PFSK-1 (cell line): ENCODE data around the gene KRTCAP2.

Experiments
- FOXP2 ChIP-seq: optimal IDR thresholded peaks from 2 replicates; pipeline ENCODE3; 2011; ENCODE audit warnings: borderline replicate concordance, control low read depth, inconsistent platforms; ENCODE audit not compliant: insufficient read depth; ENCODE audit errors: extremely low read length, extremely low read depth
- POLR2AphosphoS5 ChIP-seq: IDR thresholded peaks from 2 replicates; pipeline ENCODE4 v1.6.1; 2012; ENCODE audit warnings: low read depth, mild to moderate bottlenecking, control low read depth, low read length, moderate library complexity
- SIN3A ChIP-seq: IDR thresholded peaks from 2 replicates; pipeline ENCODE4 v1.6.1; 2012; ENCODE audit warnings: mild to moderate bottlenecking, low read length, moderate library complexity, borderline replicate concordance; ENCODE audit not compliant: insufficient read depth
- TAF1 ChIP-seq: IDR thresholded peaks from 2 replicates; pipeline ENCODE4 v1.6.1; 2012; ENCODE audit warnings: low read length, control low read depth, borderline replicate concordance; ENCODE audit not compliant: insufficient read depth
- TF ChIP-seq, protein P1 (sequence below), 2 experiments: IDR thresholded peaks; 2 replicates each; pipeline versions ENCODE4 v1.6.1 to v1.8.0; 2011 to 2012; ENCODE audit warnings: low read depth in 2 of 2, low read length in 2 of 2, control low read depth in 1 of 2, inconsistent platforms in 1 of 2, mild to moderate bottlenecking in 1 of 2, moderate library complexity in 1 of 2; ENCODE audit not compliant: insufficient read depth in 1 of 2

The KRTCAP2 gene

DNA sequence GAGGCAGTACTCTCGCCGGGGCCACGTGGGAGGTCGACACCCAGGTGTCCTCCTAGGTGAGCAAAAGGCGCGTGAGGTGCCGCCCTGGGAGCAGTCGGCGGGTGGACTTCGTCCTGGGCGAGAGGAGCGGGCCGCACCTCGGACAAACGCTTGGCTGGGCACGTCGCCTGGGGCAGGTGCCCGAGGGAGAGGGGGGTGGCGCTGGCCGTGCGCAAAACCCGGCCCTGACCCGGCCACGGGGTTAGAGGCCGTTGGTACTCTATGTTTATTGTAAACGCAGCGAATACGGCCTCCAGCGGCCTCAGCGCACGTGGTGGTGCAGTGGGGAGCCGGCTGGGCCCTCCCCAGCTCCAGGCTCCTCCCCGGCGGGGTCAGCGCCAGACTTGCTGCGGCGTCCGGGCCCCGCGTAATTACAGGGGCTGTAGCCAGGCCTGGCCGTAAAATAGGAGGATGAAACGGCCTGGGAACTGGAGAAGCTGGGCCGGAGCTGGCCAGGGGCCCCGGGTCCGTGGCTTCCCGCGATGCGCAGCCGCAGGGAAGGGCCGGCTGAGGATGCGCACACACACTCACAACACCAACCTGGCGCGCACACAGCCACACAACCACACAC is 47.1 kb downstream of the KRTCAP2 start:
- TF ChIP-seq SIN3A (no peak), TAF1 (no peak), FOXP2 (no peak), POLR2AphosphoS5 (no peak)
- TF ChIP-seq, protein P1, sequence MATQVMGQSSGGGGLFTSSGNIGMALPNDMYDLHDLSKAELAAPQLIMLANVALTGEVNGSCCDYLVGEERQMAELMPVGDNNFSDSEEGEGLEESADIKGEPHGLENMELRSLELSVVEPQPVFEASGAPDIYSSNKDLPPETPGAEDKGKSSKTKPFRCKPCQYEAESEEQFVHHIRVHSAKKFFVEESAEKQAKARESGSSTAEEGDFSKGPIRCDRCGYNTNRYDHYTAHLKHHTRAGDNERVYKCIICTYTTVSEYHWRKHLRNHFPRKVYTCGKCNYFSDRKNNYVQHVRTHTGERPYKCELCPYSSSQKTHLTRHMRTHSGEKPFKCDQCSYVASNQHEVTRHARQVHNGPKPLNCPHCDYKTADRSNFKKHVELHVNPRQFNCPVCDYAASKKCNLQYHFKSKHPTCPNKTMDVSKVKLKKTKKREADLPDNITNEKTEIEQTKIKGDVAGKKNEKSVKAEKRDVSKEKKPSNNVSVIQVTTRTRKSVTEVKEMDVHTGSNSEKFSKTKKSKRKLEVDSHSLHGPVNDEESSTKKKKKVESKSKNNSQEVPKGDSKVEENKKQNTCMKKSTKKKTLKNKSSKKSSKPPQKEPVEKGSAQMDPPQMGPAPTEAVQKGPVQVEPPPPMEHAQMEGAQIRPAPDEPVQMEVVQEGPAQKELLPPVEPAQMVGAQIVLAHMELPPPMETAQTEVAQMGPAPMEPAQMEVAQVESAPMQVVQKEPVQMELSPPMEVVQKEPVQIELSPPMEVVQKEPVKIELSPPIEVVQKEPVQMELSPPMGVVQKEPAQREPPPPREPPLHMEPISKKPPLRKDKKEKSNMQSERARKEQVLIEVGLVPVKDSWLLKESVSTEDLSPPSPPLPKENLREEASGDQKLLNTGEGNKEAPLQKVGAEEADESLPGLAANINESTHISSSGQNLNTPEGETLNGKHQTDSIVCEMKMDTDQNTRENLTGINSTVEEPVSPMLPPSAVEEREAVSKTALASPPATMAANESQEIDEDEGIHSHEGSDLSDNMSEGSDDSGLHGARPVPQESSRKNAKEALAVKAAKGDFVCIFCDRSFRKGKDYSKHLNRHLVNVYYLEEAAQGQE (IDR thresholded peaks at IDR 0.05; ENCODE audit: insufficient read depth in 1 of 2, low read depth in 2 of 2, low read length in 2 of 2): no peak

DNA sequence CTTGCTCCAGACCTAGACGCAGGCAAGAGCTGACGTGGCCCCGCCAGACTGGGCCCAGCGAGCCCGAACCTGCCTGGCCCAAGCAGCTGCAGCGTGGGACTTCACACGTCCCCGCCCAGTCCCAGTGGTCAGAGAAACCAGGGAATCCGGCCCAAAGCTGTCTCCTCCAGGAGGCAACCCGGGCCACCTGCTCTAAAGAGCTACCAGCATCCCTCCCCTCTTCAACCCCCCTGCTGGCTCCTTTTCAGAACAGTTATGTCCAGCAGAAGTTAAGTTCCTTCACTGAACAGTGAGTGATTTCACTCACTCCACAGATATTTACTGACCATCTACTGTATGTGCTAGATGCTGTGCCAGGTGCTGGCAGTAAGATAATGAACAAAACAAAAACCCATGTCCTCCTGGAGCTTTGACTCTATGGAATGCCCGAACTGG is 47.6 kb downstream of the KRTCAP2 start:
- no peak for TF ChIP-seq FOXP2
- no peak for TF ChIP-seq SIN3A
- no peak for TF ChIP-seq TAF1
- no peak for TF ChIP-seq POLR2AphosphoS5
- TF ChIP-seq, protein P1 (IDR thresholded peaks at IDR 0.05; ENCODE audit: insufficient read depth in 1 of 2, low read depth in 2 of 2, low read length in 2 of 2): no peak

DNA sequence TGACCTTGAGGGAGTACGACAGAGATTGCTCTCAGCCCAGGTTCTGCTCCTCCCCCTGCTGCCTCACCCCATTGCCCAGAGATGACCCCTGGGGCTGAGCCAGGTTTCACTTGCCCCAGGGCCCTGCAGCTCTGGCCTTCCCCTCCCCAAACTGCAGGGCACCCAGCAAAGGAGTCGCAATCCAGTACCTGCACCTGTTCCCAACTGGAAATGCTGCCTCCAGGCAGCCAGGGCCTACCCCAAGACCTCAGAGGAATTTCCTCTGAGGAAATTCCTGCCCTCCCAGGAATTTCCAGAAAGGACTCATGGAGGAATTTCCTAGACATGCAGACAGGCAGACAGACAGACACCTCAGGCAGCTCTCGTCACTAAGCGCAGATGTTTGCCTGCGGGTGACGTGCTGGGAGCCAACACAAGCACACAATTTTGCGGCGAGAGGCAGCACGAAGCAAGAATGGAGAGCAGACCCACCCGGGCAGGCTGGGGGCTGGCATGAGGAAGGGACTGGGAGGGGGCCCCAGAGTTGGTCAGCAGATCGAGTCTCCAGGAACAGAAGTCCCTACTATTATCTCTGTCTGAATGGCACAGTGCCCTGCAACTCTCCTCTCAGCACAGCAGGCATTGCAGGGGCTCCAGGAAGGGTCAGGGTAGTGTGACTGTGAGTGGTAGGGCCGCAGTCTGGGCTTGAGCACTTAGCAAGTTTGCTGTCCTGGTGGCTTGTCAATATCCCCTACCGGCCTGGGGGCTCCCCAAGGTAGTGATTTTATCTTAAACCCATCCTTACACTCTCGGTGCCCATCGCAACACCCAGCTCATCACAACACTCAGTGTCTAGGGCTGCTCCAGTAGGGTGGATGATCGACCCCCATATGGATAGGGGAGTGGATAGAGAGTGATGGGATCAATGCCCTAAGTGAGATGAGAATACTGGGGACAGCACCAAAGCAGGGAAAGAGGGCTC is 48.3 kb downstream of the KRTCAP2 start:
- TF ChIP-seq FOXP2: no peak
- TF ChIP-seq POLR2AphosphoS5: no peak
- TF ChIP-seq, protein P1 (IDR thresholded peaks at IDR 0.05; ENCODE audit: insufficient read depth in 1 of 2, low read depth in 2 of 2, low read length in 2 of 2): no peak
- TF ChIP-seq SIN3A: no peak
- no peak for TF ChIP-seq TAF1

DNA sequence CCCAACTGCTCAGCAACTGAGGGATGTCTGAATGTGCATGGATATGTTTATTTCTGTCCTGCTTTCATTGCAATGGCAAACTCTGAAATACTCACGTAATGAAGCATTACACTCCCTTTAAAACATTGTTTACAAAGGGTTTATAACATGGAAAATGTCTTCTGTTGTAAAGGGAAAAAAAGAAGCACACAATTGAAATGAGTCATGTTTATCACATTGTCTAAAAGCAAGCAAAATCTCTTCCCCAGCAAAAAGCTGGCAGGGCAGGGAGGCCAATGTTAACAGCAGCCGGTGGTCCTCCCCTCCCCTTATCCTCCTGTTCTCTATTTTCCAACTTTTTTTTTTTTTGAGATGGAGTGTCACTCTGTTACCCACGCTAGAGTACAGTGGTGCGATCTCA is 49.3 kb downstream of the KRTCAP2 start:
- TF ChIP-seq FOXP2 (no peak), TAF1 (no peak), POLR2AphosphoS5 (no peak), SIN3A (no peak)
- TF ChIP-seq, protein P1 (IDR thresholded peaks at IDR 0.05; ENCODE audit: insufficient read depth in 1 of 2, low read depth in 2 of 2, low read length in 2 of 2): no peak
